ENCODE measurements around the gene EIF1. TPM values are rescaled to one million over a fixed set of nuclear protein-coding genes. Genes with fewer than 3 reads are reported as not detected.

EIF1 gene
- polyA plus RNA-seq, 1 donor from 2014 or later = 257 TPM

- Histone ChIP-seq H3K27ac (ENCODE audit: low read length) (no peak overlapping the region), H2AFZ (ENCODE audit: low read depth, low read length) (no peak overlapping the region), H3K9me3 (ENCODE audit: low read length) (no peaks in the 10 kb centered on the region), H3K9ac (ENCODE audit: low read length) (no peak overlapping the region), H4K20me1 (ENCODE audit: insufficient read depth) (no peaks in the 10 kb centered on the region), H3K36me3 (ENCODE audit: insufficient read depth, low read length) (no peaks in the 10 kb centered on the region), H3K4me3 (ENCODE audit: low read length) (no peak overlapping the region), H3K4me2 (ENCODE audit: low read length) (no peak overlapping the region), H3K79me2 (replicated peaks; ENCODE audit: insufficient read depth, low read length) (no peaks in the 10 kb centered on the region), H3F3A (ENCODE audit: insufficient read depth, low read length, poor library complexity, severe bottlenecking) (no peaks in the 10 kb centered on the region), H3K27me3 (ENCODE audit: insufficient read depth, low read depth, low read length) (peaks cover 24% of the 10 kb centered on the region), H3K9me2 (ENCODE audit: insufficient read depth, low read length) (no peaks in the 10 kb centered on the region)
- TF ChIP-seq POLR2AphosphoS5 (IDR thresholded peaks at IDR 0.05) (no peak), RAD21 (conservative IDR thresholded peaks at IDR 0.05) (no peak), TAF1 (IDR thresholded peaks at IDR 0.05; ENCODE audit: low read depth) (no peak), CTCF (IDR thresholded peaks at IDR 0.05; ENCODE audit: poor library complexity, severe bottlenecking) (no peak), REST (IDR thresholded peaks at IDR 0.05; ENCODE audit: borderline replicate concordance) (no peak), MXI1 (conservative IDR thresholded peaks at IDR 0.05; ENCODE audit: poor library complexity, severe bottlenecking) (no peak), EZH2 (IDR thresholded peaks at IDR 0.05; ENCODE audit: borderline replicate concordance, insufficient read depth, low read length, poor library complexity, severe bottlenecking) (no peak), SMC3 (conservative IDR thresholded peaks at IDR 0.05; ENCODE audit: poor library complexity) (no peak), EP300 (conservative IDR thresholded peaks at IDR 0.05; ENCODE audit: poor library complexity, severe bottlenecking) (no peak)
Measured at GRCh38 chr17:41740506-41740905, 51.8 kb downstream of the EIF1 start.

- H3K9ac ChIP-seq (ENCODE audit: low read length) = no peak overlapping the region
- H3K27me3 ChIP-seq (ENCODE audit: insufficient read depth, low read depth, low read length) = peaks cover 12% of the 10 kb centered on the region
- TF ChIP-seq MXI1 (conservative IDR thresholded peaks at IDR 0.05; ENCODE audit: poor library complexity, severe bottlenecking) (no peak), SMC3 (conservative IDR thresholded peaks at IDR 0.05; ENCODE audit: poor library complexity) (no peak), CTCF (IDR thresholded peaks at IDR 0.05; ENCODE audit: poor library complexity, severe bottlenecking) (no peak), EP300 (conservative IDR thresholded peaks at IDR 0.05; ENCODE audit: poor library complexity, severe bottlenecking) (no peak), TAF1 (IDR thresholded peaks at IDR 0.05; ENCODE audit: low read depth) (no peak), EZH2 (IDR thresholded peaks at IDR 0.05; ENCODE audit: borderline replicate concordance, insufficient read depth, low read length, poor library complexity, severe bottlenecking) (no peak), POLR2AphosphoS5 (IDR thresholded peaks at IDR 0.05) (no peak), RAD21 (conservative IDR thresholded peaks at IDR 0.05) (no peak), REST (IDR thresholded peaks at IDR 0.05; ENCODE audit: borderline replicate concordance) (no peak)
- no peak overlapping the region for H3K4me2 ChIP-seq (ENCODE audit: low read length)
- H3K36me3 ChIP-seq (ENCODE audit: insufficient read depth, low read length) = no peaks in the 10 kb centered on the region
- no peaks in the 10 kb centered on the region for H3K9me3 ChIP-seq (ENCODE audit: low read length)
- no peak overlapping the region for H3K27ac ChIP-seq (ENCODE audit: low read length)
- H4K20me1 ChIP-seq (ENCODE audit: insufficient read depth) = no peaks in the 10 kb centered on the region
- H3K9me2 ChIP-seq (ENCODE audit: insufficient read depth, low read length) = no peaks in the 10 kb centered on the region
- no peak overlapping the region for H3K4me3 ChIP-seq (ENCODE audit: low read length)
- H3K79me2 ChIP-seq (replicated peaks; ENCODE audit: insufficient read depth, low read length) = no peaks in the 10 kb centered on the region
- no peak overlapping the region for H2AFZ ChIP-seq (ENCODE audit: low read depth, low read length)
- no peaks in the 10 kb centered on the region for H3F3A ChIP-seq (ENCODE audit: insufficient read depth, low read length, poor library complexity, severe bottlenecking)
Measured at GRCh38 chr17:41741709-41742108, 53.0 kb downstream of the EIF1 start.
